Progenitor cell of endocrine pancreas (in vitro differentiated cells): ENCODE data around the gene ABHD14A. TPM values are rescaled to one million over a fixed set of nuclear protein-coding genes. Genes with fewer than 3 reads are reported as not detected.

Experiments
- DNase-seq: peaks from one replicate; pipeline ENCODE4 v3.0.0; 2021; ENCODE audit warnings: low spot score; ENCODE audit not compliant: unreplicated experiment
- H3K27ac Mint-ChIP-seq: 2 replicates; pipeline ENCODE4 v1.8.0; 2021; ENCODE audit warnings: mild to moderate bottlenecking, moderate library complexity, mixed read lengths
- H3K27me3 Mint-ChIP-seq: 2 replicates; pipeline ENCODE4 v1.8.0; 2021; ENCODE audit warnings: mixed read lengths
- H3K36me3 Mint-ChIP-seq: 2 replicates; pipeline ENCODE4 v1.8.0; 2022; ENCODE audit warnings: mixed read lengths; ENCODE audit not compliant: insufficient read depth
- H3K4me1 Mint-ChIP-seq: 2 replicates; pipeline ENCODE4 v1.8.0; 2021; ENCODE audit warnings: low read depth, mixed read lengths
- H3K4me3 Mint-ChIP-seq: 2 replicates; pipeline ENCODE4 v1.8.0; 2021; ENCODE audit warnings: low read depth, mild to moderate bottlenecking, moderate library complexity, mixed read lengths
- H3K9me3 Mint-ChIP-seq: 2 replicates; pipeline ENCODE4 v1.8.0; 2021; ENCODE audit warnings: low read depth, mixed read lengths
- CTCF ChIP-seq: fragments of 200-600 bp; sonication (generic); IDR thresholded peaks from one replicate; pipeline ENCODE4 v1.5.0; 2021; ENCODE audit warnings: antibody characterized with exemption, mild to moderate bottlenecking; ENCODE audit not compliant: unreplicated experiment
- total RNA-seq: library from RNA; stranded (reverse); gene quantifications from 2 replicates; pipeline ENCODE4 v1.2.1, GENCODE V29; 2021

The ABHD14A gene
- total RNA-seq, 1 donor from 2014 or later, result 19.4 TPM

- no peaks in the 10 kb centered on the region for H3K4me1 Mint-ChIP-seq
- TF ChIP-seq CTCF, result no peak
- no peaks in the 10 kb centered on the region for H3K36me3 Mint-ChIP-seq
- no peak for DNase-seq
- H3K27me3 Mint-ChIP-seq, result peaks cover 4% of the 10 kb centered on the region
- no peak overlapping the region for H3K27ac Mint-ChIP-seq
- H3K9me3 Mint-ChIP-seq, result no peaks in the 10 kb centered on the region
- H3K4me3 Mint-ChIP-seq, result no peak overlapping the region
Observed at GRCh38 chr3:52018319-52019000, 43.6 kb downstream of the ABHD14A start.

- TF ChIP-seq CTCF, result no peak
- peaks cover 4% of the 10 kb centered on the region for H3K27me3 Mint-ChIP-seq
- no peaks in the 10 kb centered on the region for H3K9me3 Mint-ChIP-seq
- no peak overlapping the region for H3K4me3 Mint-ChIP-seq
- no peaks in the 10 kb centered on the region for H3K4me1 Mint-ChIP-seq
- H3K27ac Mint-ChIP-seq, result no peak overlapping the region
- no peak for DNase-seq
- no peaks in the 10 kb centered on the region for H3K36me3 Mint-ChIP-seq
Observed at GRCh38 chr3:52019352-52020080, 44.7 kb downstream of the ABHD14A start.

GRCh38 chr3:52020796-52021195, 45.9 kb downstream of the ABHD14A start:
- Mint-ChIP-seq H3K4me3 (no peak overlapping the region), H3K9me3 (no peaks in the 10 kb centered on the region), H3K27ac (no peak overlapping the region), H3K27me3 (peaks cover 4% of the 10 kb centered on the region), H3K36me3 (no peaks in the 10 kb centered on the region), H3K4me1 (no peaks in the 10 kb centered on the region)
- TF ChIP-seq CTCF, result no peak
- no peak for DNase-seq

GRCh38 chr3:52021489-52022268, 46.8 kb downstream of the ABHD14A start:
- Mint-ChIP-seq H3K27me3 (peaks cover 9% of the 10 kb centered on the region), H3K4me3 (no peak overlapping the region), H3K4me1 (no peaks in the 10 kb centered on the region), H3K27ac (no peak overlapping the region), H3K9me3 (no peaks in the 10 kb centered on the region), H3K36me3 (no peaks in the 10 kb centered on the region)
- DNase-seq, result no peak
- no peak for TF ChIP-seq CTCF
